ENCODE measurements around the gene HOXD1.

The HOXD1 gene

GRCh38 chr2:176154576-176155252 is 33.8 kb upstream of the HOXD1 start:
- DNase-seq, result no peak

- no peak for DNase-seq
Measured at GRCh38 chr2:176155356-176156044, 33.0 kb upstream of the HOXD1 start.

GRCh38 chr2:176156301-176156806 is 32.1 kb upstream of the HOXD1 start:
- DNase-seq, result no peak

DNA sequence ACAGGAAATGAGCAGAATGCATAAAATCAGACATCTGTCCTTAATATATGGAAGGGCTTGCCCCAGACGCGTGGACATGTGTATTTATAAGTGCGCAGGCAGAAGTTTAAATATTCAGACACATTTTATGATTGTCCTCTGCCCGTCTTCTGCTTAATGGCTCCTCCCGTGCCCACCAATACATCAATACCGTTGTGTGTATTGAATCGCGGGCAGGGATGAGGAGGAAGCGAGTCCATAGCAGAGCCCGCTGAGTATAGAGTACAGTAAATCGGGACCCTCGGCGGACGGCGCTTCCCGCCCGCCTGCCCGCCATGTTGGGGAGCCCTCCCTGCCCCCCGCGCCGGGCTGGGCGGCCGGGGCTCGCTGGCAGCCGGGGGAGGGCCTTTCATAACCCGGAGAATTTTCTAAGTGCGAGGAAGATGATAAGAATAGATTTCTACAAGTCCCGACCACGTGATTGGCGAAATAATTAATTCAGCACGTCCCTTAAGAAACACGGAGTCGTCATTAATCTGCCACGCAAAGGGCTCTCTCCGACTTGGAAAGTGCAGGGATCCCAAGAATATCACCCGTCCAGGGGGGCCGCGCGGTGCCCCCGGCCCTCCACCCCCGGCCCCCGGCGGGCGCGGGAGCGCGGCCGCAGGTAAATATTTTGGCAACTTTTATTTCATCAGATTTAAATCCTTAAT is 31.5 kb upstream of the HOXD1 start, which contains the start of gene HOXD3:
Gene HOXD3 (plus strand): TSS at position 501 of the 692 bp plus-strand sequence. CDS start 11,808 bp downstream, outside the sequence.
- no peak for DNase-seq

DNA sequence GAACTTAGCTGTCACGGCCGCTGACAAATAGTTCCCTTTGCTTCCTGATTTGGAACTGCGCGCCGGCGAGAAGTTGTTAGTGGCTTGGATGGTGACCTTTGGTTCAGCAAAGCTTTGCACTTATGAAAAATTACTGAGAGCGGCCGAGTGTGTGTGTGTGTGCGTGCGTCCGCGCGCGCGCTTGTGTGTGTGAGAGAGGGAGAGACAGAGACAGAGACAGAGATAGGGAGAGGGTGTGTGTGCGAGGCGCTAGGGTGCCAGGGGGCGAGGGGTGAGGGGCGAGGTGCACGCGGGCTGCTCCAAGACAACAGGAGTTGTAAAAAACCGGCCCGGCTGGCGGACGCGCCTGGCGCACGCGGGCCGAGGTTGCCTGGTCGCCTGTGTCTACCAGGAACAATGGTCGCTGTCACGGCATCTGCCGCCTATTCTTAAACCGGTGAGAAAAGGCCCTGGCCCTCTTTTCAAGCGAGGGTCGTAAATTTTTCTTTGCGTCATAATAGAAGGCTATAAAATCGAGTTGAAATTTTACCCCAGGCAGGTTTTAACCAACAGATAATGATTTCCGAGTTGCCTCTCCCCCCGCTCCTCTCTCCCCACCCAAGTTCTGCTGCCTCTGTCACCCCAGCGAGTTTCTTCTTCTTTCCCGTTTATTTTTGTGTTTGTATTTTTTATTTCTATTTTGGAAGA is 30.8 kb upstream of the HOXD1 start:
- no peak for DNase-seq

GRCh38 chr2:176158186-176158591 is 30.3 kb upstream of the HOXD1 start:
- DNase-seq, result no peak

DNA sequence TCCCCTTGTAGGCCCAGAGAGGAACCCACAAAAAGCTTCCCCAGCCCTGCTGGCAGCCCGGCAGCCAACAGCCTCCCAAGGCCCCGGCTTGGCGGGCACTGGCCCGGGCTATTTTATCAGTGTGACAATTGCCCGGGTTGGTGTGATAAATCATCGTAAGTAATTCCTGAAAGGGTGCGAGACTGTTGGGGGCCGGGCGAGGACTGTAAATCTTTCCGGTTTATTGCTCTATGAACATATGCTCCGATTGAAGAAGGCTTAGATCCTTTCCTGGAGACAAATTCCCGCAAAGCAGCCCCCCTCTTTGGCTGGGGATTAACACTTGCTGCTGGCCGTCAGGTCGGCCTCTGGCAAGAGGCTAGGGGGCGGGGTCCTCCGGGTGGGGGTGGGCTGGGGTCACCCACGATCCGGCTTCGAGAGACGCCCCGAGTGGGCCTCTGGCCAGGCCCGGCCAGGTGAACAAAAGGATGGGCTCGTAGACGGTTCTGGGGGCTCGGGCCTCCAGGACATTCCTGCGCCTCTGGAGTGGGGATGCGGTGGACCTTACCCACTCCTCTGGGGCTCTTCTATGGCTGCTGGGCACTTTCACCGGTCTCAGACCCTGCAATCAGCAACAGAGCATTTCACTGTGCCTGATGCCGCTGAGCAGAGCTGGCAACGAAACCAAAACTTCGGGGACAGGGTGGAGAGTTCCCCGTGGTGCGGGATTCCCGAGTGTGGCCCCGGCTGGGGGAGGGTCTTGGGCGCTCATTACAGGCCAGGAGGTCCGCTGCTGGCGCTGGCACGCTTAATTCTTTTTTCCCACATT is 29.4 kb upstream of the HOXD1 start:
- no peak for DNase-seq

- no peak for DNase-seq
Measured at GRCh38 chr2:176159663-176160250, 28.7 kb upstream of the HOXD1 start.

DNA sequence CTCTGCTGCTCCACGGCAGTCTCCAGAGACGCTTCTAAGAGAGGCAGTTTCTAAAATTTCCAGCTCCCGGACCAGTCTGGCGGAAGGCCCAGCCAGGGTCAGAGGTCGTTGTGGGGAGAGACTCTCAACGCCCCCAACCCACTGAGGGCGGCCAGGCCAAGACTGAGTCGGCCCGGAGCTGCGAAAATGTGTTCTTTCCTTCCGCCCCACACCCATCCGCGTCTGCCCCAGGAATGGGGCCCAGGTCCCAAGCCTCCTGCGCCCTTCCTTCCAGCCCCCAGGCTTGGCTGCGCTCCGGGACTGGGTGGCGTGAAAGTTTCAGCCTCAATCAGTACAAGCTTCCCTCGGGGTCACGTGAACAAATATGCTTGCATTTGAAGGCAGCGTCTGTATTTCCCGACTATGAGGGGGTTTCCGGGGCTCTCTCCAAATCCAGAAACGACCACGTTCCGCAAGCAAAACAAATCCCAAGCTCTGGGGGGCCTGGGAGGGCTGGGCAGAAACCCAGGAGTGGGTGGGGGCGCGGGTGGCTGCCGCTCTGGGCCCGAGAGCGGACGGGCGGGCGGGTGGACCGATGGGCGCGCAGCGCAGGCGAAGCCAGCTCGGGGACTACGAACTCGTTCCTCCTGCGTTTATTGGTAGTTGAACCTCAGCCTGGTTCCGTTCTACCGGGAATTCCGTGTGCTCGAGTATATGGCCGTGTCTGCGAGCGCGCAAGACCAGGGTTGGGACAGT is 28.1 kb upstream of the HOXD1 start:
- DNase-seq, result no peak

DNA sequence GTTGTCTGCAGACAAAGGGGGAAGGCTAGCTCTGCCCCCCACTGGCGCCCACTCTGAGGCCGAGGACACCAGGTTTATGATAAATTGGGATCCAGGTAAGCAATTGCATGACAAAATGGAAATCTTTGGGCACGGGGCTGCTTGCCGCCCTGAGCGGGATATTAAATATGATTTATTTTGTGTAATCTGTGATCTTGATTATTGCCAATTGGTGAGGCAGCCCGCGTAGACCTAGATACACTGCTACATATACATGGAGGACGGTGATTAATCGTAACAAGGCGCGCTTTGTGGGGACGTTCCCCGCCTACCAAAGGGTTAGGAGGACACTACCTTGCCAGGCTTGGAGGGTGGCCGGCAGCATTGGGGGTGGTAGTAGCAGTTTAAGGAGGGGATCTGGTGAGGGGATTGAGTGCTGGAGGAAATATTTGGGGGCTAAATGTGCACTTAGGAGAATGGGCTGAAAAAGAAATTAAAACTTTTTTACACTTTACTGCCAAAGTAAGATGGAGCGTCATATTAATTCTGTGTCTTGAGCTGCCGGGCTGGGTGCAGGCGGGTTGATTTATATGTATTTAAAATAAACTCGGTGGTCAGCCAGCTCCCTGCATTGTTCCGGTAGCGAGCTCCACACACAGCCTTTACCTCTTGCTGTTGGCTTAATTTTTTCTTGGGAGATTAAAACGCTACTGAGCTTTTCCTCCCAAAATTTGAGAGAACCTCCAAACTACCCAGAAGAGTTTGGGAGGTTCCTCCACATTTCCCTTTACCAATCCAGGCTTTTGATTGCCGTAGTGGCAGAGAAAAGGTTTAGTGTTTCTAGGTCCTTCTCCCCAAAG is 27.3 kb upstream of the HOXD1 start:
- DNase-seq, result no peak

DNA sequence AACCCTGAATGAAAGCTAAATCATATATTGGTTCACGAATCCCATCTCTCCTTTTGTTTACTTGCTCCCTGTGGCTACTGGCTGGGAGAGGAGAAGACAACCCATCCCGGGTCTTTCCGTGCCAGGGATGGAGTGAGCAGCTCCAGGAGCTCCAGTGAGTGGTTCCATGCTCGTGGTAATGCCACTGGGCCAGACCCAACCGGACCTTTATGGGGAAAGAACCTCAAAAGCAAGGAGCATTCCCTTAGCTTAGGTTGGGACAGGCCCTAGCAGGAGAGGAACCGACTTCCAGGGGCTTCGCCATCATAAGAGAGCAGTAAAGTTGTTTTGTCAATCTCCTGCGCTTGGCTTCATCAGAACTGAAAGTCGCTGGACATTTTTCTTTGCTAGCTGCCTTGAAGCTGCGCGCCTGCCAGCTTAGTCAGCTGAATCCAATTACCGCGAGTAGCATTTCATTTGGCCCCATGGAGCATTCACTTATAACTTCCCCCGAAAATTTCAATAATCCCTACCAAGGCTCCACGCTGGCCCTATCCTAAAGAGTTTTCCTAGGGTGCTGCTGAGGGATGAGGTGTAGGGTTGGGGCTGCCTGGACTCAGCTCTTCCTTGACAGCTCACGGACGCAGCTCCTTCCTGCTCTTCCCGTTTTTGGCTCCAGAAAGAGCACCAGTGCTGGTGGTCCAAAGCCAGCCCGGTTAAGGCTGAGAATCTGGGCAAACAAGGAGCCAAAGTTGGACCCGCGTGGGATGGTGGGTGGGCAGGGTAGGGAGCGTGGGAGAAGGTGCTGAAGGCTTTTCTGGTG is 26.4 kb upstream of the HOXD1 start:
- DNase-seq, result no peak

- no peak for DNase-seq
Measured at GRCh38 chr2:176162911-176163671, 25.4 kb upstream of the HOXD1 start.

GRCh38 chr2:176163672-176164056 is 24.8 kb upstream of the HOXD1 start:
- DNase-seq, result no peak

- no peak for DNase-seq
Measured at GRCh38 chr2:176164201-176164600, 24.3 kb upstream of the HOXD1 start.

DNA sequence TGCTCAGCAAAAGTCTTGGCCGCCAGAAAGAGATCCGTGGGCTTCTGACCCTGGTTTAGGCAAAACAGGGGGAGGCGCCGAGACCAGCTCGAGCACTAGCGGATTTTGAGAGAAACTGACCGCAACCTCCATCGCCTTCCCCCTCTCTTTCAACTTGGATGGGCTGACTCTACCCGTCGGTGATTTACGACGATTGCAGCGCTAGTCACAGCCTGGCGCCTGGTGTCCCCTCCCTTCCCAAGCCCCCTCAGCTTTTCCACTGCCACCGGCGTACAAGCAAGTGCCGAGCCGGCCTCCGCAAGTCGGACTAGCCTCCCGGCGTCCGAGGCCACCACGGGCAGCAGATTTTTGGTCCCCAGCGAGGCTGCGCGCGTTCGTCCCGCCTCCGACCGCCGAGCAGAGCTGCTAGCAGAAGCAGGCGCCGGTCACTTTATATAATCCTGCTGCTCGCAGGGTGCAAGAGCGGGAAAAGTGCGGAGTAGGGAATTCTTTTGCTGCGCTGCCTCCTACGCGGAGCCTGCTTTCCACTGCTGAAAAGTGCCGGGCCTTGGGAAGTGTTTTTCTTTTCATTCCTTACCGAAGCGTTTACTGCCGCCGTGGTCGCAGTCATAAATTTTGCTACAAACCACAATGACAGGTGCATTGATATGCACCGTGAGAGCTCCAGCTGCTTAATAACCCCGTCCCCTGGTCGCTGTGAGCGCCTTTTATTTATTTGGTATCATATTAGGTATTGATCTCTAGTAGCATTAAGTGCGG is 23.7 kb upstream of the HOXD1 start:
- DNase-seq, result no peak

GRCh38 chr2:176165370-176166050 is 23.0 kb upstream of the HOXD1 start:
- DNase-seq, result no peak

DNA sequence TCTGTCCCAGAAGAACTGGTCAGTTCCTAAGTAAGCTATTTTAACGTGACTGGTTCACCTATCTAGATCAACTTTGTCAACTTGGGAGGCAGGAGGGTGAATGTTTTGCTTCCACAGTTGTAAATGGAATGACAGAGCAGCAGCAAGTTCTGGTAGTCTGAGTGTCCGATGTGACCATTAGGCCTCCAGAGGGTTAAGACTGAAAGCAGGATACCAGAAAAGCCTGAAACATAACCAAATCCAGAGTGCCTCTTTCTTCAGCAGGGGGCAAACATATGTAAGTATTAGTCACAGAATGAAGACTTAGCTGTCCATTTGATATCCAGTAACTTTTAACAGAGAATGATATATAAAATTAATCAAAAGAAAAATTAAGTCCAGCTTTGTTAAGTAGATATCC is 22.2 kb upstream of the HOXD1 start:
- no peak for DNase-seq
